Liver (tissue), 3 donors: ENCODE results near the gene SMAD5.

Experiments
- ATF3 ChIP-seq: IDR thresholded peaks from 2 replicates; pipeline ENCODE4 v1.6.1; 2016; ENCODE audit warnings: antibody characterized with exemption
- CTCF ChIP-seq: fragments of 150-350 bp; IDR thresholded peaks from 2 replicates; pipeline ENCODE4 v1.5.1; 2017; ENCODE audit warnings: improper control_type of control experiment, low read depth, low read length; ENCODE audit not compliant: missing input control
- YY1 ChIP-seq: IDR thresholded peaks from 2 replicates; pipeline ENCODE4 v1.6.1; 2016; ENCODE audit warnings: antibody characterized with exemption, mild to moderate bottlenecking
- donor health status: healthy.
- donor health status: healthy.

- TF ChIP-seq CTCF (no peak), YY1 (no peak), ATF3 (no peak)
Observed at GRCh38 chr5:136146201-136146600, 13.6 kb downstream of the SMAD5 start.
